Heart left ventricle (tissue), 13 donors: ENCODE results near the gene SMPD4.

Experiments used
- POLR2A ChIP-seq, 2 donors: fragments of 450-650 bp; IDR thresholded peaks; one replicate each; pipeline ENCODE4 v1.6.1; 2017; ENCODE audit warnings: antibody characterized with exemption in 2 of 2, mild to moderate bottlenecking in 2 of 2, moderate library complexity in 2 of 2
- TF ChIP-seq, protein P1 (sequence below), 12 donors: fragments of 200-600 bp; sonication (generic) in 4 of 12; IDR thresholded peaks; one replicate each; pipeline versions ENCODE4 v1.5.0 to v1.8.0; 2018 to 2022; ENCODE audit warnings: antibody characterized with exemption in 12 of 12, mild to moderate bottlenecking in 5 of 12
- donor health status: ischemic (EF 13 %, LVEDD 7.1; RV severe dilation, severe dysfunction).
- donor health status: DM: no; HTN: yes; CAD: no.
- donor health status: DM: no; HTN: no; CAD: no.
- donor health status: ischemic (EF 25% LVEDD 6.9; RV normal size, moderate dysfunction).
- donor health status: ischemic (EF 25% LVEDD 5.7; RV mildly dilated, moderate dysfunction).
- donor health status: ischemic (EF 35%, LVEDD 5.7; RV mildly dilated, moderate dysfunction).
- donor health status: nonischemic (EF 11% LVEDD 7.7; RV severe dilation, severe dysfunction).
- donor health status: DM: yes; HTN: yes; CAD: no.
- donor health status: PGD.
- donor health status: ischemic (EF 29% LVEDD 5.4; RV normal size, mild dysfunction).
- donor health status: nonischemic (EF 23%, LVEDD 6.1; RV moderate dilation, normal function).

DNA sequence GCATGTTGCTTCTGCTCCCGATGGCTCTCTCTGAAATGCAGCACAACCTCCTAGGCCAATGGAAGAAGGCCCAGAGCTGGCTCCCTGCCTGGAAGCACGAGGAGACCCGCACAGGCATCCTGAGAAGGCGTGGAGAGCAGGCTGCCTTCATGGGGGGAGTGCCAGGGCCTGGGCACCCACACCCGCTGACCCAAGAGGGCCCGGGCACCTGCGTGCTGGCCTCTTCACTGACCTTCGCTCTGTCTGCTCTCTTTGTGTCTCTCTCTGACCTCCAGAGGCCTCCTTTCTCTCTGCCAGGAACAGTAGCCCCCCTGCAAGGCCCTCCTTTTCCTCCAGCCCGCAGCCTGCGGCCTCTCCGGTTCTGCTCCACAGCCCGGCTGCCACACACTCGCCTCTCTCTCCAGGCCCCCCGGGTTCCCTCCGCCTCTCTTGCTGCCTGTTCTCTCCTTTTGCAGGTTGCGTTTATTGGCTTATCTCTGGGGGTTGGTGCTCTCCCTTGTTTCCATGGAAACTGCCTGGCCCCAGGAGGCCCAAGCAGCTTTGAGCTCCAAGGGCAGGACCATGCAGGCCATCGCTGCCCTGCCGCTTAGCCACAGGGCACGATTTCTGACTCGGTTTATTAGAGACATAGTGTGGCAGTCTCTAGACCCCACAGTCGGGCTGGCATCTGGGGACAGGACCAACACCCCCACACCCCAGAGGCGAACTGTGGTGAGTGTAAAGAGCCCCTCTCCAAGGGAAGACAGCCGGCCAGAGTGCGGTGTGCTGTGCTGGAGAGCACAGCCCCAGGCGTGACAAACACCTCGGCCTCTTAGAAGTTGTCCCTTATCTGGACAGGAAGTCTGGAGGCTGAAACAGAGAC, 2.3 kb upstream of the SMPD4 start:
- TF ChIP-seq, protein P1, sequence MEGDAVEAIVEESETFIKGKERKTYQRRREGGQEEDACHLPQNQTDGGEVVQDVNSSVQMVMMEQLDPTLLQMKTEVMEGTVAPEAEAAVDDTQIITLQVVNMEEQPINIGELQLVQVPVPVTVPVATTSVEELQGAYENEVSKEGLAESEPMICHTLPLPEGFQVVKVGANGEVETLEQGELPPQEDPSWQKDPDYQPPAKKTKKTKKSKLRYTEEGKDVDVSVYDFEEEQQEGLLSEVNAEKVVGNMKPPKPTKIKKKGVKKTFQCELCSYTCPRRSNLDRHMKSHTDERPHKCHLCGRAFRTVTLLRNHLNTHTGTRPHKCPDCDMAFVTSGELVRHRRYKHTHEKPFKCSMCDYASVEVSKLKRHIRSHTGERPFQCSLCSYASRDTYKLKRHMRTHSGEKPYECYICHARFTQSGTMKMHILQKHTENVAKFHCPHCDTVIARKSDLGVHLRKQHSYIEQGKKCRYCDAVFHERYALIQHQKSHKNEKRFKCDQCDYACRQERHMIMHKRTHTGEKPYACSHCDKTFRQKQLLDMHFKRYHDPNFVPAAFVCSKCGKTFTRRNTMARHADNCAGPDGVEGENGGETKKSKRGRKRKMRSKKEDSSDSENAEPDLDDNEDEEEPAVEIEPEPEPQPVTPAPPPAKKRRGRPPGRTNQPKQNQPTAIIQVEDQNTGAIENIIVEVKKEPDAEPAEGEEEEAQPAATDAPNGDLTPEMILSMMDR (IDR thresholded peaks at IDR 0.05) = no peak
- TF ChIP-seq POLR2A (IDR thresholded peaks at IDR 0.05) = no peak
